ENCODE results near the gene PXMP4. TPM values are rescaled to one million over a fixed set of nuclear protein-coding genes. Genes with fewer than 3 reads are reported as not detected.

Gene PXMP4
- total and polyA plus RNA-seq, 9 of the 15 experiments (the other 6 are each of a cell fraction or from before 2014, with no cell fraction given), result 4.8 to 29.1 (median 6.8) TPM

DNA sequence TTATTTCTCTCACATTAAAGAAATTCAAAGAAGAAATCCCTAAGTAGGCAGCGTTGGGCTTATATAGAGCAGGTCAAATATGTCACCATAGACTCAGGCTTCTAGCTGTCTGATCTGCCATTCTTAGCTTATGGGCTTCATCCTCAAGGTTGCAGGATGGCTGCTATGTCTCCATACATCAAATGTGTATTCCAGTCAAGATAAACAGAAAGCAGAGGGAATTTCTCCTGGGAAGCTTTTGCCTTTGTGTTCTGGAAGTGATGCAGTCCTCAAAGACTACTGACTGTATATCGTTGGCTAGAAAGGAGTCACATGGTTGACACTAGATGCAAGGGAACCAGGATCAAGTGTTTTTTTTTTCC is 47.6 kb upstream of the PXMP4 start:
- no peaks in the 10 kb centered on the region for H4K20me1 ChIP-seq (replicated peaks; ENCODE audit: control insufficient read depth, insufficient read depth, low read length)
- FAIRE-seq (no peak), DNase-seq (ENCODE audit: extremely low read depth in 1 of 4, low spot score in 3 of 4) (no peak), ATAC-seq (no peak)
- no peaks in the 10 kb centered on the region for H3K36me3 ChIP-seq (ENCODE audit: control insufficient read depth, insufficient read depth, low read length)
- no peaks in the 10 kb centered on the region for H3K9me1 ChIP-seq (ENCODE audit: control insufficient read depth, insufficient read depth, low read length)
- no peak overlapping the region for H3K9ac ChIP-seq (ENCODE audit: insufficient read depth in 1 of 2, low read depth in 2 of 2, low read length in 2 of 2)
- H3K27me3 ChIP-seq (ENCODE audit: control insufficient read depth in 2 of 2, insufficient read depth in 2 of 2, low read length in 2 of 2), result no peaks in the 10 kb centered on the region
- H3K4me1 ChIP-seq (replicated peaks in 1 of 2; ENCODE audit: control insufficient read depth in 2 of 2, insufficient read depth in 2 of 2, low read length in 2 of 2), result peaks cover 8 to 10% of the 10 kb centered on the region in 2 experiments; a peak in 4 of 5 replicates
- no TSS peak for BruUV-seq (replicated peaks)
- no peak overlapping the region for H2AFZ ChIP-seq (ENCODE audit: low read depth, low read length)
- no peak overlapping the region for H3K27ac ChIP-seq (ENCODE audit: extremely low read depth, low read depth, low read length)
- ChIA-PET POLR2A (no interaction called here), CTCF (ENCODE audit: low intra/inter-chr PET ratio) (no interaction called here)
- no peak overlapping the region for H3K4me3 ChIP-seq
- 54% methylated on average over 2 of the region's 2 CpGs for WGBS (ENCODE audit: insufficient coverage, low coverage, missing lambda C conversion rate)
- in situ Hi-C loops (cut with MboI) (no loop called here), intact Hi-C loops (cut with micrococcal nuclease) (no loop called here)
- H3K4me2 ChIP-seq (ENCODE audit: insufficient read depth, low read length), result no peak overlapping the region
- TF ChIP-seq PTRF (tag; IDR thresholded peaks at IDR 0.05) (no peak), RBM25 (IDR thresholded peaks at IDR 0.05; ENCODE audit: low read depth, low read length, severe bottlenecking) (peak; percentile 93), ZNF277 (CRISPR knock-in tag; IDR thresholded peaks at IDR 0.05; ENCODE audit: borderline replicate concordance) (no peak), ZNF76 (CRISPR knock-in tag; IDR thresholded peaks at IDR 0.05; ENCODE audit: borderline replicate concordance) (no peak)
- H3K79me2 ChIP-seq (ENCODE audit: control insufficient read depth, insufficient read depth, low read length), result no peaks in the 10 kb centered on the region
- H3K9me3 ChIP-seq (replicated peaks; ENCODE audit: control insufficient read depth, insufficient read depth, low read depth, low read length), result no peaks in the 10 kb centered on the region

DNA sequence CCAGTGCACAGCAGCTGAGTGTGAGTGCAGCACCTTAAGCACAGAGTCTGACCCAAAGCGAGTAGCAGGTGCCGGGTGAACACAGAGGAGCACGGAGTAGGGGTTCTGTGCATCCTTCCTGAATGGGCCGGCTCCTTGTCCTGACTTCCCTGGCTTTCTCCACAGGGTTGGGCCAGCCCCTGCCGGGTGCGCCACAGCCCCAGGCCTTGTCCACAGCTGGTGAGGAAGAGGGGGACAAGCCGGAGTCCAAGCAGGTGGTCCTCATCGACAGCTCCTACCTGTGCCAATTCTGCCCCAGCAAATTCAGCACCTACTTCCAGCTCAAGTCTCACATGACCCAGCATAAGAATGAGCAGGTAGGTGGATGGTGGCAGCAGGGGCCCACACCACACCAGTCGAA is 46.6 kb upstream of the PXMP4 start:
- no peaks in the 10 kb centered on the region for H3K79me2 ChIP-seq (ENCODE audit: control insufficient read depth, insufficient read depth, low read length)
- POLR2A ChIA-PET, result no interaction called here
- BruUV-seq (replicated peaks), result no TSS peak
- no peaks in the 10 kb centered on the region for H4K20me1 ChIP-seq (replicated peaks; ENCODE audit: control insufficient read depth, insufficient read depth, low read length)
- no peak for DNase-seq (ENCODE audit: extremely low read depth in 1 of 4, low spot score in 3 of 4)
- no peak overlapping the region for H3K4me3 ChIP-seq
- peak overlapping the region in 1 of 2 experiments; percentile 73; a peak in 2 of 4 replicates for H3K9ac ChIP-seq (ENCODE audit: insufficient read depth in 1 of 2, low read depth in 2 of 2, low read length in 2 of 2)
- no peak overlapping the region for H2AFZ ChIP-seq (ENCODE audit: low read depth, low read length)
- CTCF ChIA-PET (ENCODE audit: low intra/inter-chr PET ratio), result no interaction called here
- no peak overlapping the region for H3K27ac ChIP-seq (ENCODE audit: extremely low read depth, low read depth, low read length)
- TF ChIP-seq ILF3 (IDR thresholded peaks at IDR 0.05; ENCODE audit: borderline replicate concordance), result no peak
- no peaks in the 10 kb centered on the region for H3K9me3 ChIP-seq (replicated peaks; ENCODE audit: control insufficient read depth, insufficient read depth, low read depth, low read length)
- no peaks in the 10 kb centered on the region for H3K27me3 ChIP-seq (ENCODE audit: control insufficient read depth in 2 of 2, insufficient read depth in 2 of 2, low read length in 2 of 2)
- peaks cover 8 to 10% of the 10 kb centered on the region in 2 experiments; a peak in 4 of 5 replicates for H3K4me1 ChIP-seq (replicated peaks in 1 of 2; ENCODE audit: control insufficient read depth in 2 of 2, insufficient read depth in 2 of 2, low read length in 2 of 2)
- intact Hi-C loops (cut with micrococcal nuclease), result no loop called here
- no peak for FAIRE-seq
- no peak overlapping the region for H3K4me2 ChIP-seq (ENCODE audit: insufficient read depth, low read length)
- ATAC-seq, result no peak
- in situ Hi-C loops (cut with MboI), result no loop called here
- H3K9me1 ChIP-seq (ENCODE audit: control insufficient read depth, insufficient read depth, low read length), result no peaks in the 10 kb centered on the region
- WGBS (ENCODE audit: insufficient coverage, low coverage, missing lambda C conversion rate), result 86% methylated on average over 9 of the region's 9 CpGs
- H3K36me3 ChIP-seq (ENCODE audit: control insufficient read depth, insufficient read depth, low read length), result no peaks in the 10 kb centered on the region
